NAMALWA (cell line): Measurements from ENCODE around the gene CMTM1.
A peak's percentile ranks its signal among the peaks of the same experiment; 100 is the strongest.

Experiments used
- DNase-seq: peaks from one replicate; pipeline ENCODE4 v3.0.0-alpha.2; 2015; ENCODE audit warnings: low spot score

CMTM1 gene, protein sequence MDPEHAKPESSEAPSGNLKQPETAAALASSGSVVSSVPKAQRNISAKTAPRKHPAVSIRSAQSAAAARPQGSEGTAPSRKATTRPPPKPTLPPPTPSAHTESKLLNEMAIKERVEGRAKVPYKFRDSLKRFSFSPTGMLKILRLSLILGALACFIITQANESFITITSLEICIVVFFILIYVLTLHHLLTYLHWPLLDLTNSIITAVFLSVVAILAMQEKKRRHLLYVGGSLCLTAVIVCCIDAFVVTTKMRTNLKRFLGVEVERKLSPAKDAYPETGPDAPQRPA

DNA sequence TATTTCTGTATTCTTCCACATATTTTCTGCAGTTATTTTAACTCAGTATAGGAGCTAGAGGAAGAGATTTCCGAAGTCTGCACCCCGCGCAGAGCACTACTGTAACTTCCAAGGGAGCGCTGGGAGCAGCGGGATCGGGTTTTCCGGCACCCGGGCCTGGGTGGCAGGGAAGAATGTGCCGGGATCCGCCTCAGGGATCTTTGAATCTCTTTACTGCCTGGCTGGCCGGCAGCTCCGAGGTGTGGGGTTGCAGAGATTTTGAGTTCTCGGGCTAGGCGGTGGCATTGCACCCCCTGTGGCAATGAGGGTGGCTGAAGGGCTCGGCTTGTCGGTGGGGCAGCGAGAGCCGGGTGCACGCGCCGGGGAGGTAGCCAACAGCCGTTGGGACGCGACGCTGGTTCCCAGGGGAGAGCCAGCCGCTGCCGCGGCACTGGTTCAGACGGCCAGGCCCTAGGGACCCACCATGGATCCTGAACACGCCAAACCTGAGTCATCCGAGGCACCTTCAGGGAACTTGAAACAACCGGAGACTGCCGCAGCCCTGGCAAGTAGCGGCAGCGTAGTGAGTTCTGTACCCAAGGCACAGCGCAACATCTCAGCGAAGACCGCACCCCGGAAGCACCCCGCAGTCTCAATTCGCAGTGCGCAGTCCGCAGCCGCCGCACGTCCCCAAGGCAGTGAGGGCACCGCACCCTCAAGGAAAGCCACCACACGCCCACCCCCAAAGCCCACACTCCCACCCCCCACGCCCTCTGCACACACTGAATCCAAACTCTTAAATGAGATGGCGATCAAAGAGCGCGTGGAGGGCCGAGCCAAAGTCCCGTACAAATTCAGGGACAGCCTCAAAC is at the start of gene CMTM1:
Gene CMTM1, plus strand, starts transcription at position 389 of the 851 bp plus-strand sequence. Its CDS starts 75 bp downstream, at position 464.
- no peak for DNase-seq

DNA sequence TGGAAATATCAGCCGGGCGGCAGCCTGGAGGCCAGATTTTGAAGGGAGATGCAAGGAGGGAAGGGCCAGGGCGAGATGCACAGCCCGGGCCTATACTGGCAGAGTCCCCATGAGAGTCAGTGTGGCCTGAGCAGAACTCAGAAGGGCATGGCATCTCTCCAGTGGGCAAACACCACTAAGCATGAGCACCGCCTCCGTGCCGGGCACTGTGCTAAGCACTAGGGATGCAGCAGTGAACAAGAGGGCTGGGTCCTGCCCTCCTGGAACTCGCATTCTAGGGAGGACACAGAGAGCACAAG is 49.8 kb upstream of the CMTM1 start:
- DNase-seq: no peak

DNA sequence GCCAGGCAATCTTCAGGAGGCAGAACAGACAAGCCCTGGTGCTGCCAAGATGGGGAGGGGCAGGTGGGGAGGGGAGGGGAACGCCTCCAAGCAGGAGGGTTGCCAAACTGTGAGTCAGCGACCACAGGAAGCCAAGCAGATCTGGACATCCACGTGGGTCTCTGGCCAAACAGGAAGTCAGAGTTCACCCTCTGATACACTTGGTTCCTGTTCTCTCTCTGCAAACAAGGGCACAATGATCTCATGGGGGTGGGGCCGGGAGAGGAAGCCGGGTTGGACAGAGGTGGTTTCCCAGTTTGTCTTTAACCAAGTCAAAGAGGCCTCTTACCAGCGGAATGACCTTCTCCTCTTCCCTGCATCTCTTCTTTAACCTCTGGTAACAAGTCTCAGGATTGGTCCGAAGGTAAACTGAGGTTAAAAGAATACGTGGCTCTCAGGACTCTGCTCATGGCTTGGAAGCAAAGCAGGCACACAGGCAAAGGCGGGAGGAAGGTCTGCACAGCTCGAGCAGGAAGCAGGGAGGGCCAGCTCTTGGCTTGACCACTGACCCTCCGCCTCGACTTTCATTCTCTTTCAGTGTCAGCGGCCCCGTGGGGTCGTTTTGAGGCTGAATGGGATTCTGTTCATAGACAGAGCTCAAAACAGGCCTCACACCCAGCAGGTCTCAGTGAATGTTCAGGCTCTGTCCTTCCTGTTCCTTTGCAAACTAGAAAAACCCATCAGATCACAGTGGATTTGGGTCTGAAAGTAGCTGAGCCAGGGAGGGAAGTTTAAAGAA is 49.2 kb upstream of the CMTM1 start:
- peak; percentile 91 for DNase-seq

DNA sequence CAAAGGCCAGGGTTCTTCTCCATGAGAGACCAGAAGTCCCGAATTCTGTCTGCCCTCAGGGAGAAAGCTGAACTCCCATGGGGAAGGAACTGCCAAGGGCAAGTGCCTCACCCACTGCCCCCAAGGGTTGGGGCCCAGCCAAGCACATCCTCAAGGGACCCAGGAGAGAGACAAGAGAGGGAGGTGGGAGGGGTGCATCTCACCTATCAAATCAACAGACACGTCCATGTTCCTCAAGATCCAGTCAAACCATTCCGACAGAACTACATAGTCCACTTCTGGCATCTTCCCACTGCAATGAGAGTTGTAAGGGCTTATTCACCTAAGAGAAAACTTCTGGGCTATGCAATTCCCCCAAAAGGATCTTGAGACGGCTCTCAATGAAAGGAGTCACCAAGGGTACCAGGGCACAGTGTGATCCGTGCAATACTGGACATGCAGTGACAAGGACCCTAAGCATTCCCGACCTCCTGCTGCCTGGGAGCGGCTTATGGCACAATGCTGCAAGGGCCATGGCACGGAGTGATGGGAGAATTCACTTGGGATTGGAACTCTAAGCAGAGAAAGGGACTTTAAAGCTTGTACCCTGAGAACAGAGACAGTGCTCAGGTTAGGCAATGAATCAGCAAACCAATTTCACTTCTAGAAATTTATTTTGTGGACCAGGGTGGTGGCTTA is 48.5 kb upstream of the CMTM1 start:
- no peak for DNase-seq

DNA sequence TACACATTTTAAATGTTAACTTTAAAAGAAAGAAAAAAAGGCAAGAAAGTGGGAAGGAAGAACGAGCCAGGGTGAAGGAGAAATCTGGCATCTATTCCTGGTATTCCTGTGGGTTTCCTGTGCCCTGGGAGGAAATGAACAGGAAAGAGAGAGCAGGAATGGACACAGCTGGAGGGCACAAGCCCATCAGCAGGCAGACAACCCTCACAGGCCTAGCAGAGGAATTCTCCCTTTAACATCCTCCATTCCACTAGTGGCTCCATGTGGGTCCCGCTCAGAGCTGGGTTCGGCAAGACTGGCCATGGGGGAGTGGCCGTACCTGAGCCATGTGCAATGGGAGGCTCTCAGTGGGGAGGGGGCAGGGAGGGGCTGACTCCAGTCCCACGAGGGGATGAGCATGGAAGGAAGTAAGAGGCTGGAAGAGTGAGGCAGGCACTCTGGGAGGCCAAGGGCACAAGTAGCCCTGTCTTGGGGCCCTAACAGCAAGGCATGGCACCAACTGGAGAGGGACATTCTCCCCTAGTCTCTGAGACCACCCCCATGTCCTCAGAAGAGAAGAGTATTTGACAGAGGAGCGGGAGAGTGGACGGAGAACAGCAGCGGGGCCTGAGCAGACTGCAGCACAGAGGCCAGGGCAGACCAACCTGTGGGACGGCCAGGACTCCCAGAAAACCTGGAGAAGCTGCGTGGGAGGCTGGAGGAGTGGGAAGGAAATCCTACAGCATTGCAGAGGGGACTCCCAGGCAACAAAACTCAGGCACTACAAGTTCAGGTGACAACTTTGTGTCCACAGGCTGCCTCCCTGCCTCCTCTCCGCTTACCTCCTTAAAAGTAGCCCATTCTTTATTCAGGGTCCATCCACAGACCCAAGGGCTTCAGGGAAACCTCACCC is 46.5 kb upstream of the CMTM1 start:
- DNase-seq: no peak

DNA sequence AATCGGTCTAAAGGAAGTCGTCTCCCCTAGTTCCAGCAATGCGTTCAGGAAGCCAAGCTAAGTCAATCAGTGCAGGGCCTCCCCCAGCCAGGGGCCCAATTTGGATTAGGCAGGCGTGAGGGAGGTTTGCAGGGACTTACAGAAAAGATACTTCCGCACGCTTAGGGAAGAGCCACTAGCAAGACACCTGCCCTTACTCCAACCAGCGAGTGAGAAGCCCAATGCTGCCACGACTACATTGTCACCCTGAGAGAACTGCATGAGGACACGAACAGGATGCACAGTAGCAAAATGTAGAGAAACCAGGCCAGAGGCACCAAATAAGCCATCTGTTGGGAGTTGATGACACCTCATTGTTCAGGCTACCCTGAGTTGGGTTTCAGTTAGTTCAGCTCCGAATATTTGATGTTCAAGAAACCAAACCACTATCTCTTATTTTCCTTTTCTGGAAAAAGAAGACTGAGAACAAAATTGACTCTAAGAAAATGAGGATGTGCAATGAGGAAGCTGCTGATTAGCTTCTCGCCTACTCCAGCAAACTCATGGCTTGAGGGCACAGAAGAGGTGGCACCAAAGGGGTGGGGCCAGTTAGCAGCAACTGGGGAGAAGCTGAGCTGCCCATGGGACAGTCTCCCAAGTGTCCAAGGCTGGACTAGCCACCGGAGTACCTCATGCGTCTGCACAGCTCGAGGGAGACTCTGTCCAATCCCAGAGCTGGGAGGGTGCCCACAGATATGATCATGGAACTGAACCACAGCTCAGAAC is 45.7 kb upstream of the CMTM1 start:
- peak; percentile 12 for DNase-seq

DNA sequence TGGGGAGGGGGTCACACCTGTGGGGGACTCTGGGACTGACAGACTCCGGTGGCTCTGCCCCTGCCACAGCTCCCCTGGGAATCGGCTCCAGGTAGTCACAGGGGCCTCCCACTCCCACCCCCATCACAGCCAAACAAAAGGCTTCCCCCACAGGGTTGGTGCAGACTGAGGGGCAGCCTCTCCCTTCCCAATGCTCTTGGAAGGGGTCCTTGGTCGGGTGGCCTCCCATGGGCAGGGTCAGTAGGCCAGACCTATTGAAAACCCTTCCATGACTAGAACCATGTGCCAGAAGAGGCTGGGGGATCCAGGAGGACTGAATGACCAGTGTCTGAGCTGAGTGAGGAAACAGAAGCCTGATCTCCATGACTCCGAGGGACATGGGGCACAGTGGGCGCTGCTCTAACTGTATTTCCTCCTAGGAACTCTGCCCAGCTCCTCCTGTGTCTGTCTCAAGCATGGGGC is 45.0 kb upstream of the CMTM1 start:
- DNase-seq: no peak

DNA sequence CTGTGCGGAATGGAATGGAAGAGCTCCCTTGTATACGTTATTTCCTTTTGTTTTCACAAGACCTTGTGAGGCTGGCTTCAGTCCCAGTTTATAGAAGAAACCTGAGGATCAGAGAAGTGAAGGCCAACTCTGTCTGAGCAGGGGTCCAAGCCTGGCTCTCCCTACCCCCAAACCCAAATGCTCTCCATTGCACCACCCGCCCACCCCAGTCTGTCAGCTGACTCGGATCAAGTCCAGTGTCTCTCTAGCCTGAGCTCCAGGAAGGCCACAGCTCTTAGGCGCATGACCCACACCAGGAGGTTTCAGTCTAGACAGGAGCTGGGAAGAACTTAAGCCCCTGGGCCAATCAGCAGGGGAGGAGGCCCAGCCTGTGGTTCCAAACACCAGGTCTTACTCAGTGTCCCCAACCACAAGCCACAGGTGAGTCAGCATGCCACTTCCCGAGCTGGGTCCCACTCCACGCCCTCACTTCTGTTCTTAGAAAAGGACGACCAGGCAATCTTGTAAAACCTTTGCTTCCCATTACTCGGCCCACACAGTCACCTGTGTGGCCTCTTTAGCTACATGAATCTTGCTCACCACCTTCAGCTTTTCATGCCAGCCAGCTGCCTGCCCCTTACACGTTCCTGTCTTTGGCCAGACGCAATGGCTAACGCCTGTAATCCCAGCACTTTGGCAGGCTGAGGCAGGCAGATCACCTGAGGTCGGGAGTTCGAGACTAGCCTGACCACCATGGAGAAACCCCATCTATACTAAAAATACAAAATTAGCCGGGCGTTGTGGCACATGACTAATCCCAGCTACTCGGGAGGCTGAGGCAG is 44.1 kb upstream of the CMTM1 start:
- DNase-seq: no peak

DNA sequence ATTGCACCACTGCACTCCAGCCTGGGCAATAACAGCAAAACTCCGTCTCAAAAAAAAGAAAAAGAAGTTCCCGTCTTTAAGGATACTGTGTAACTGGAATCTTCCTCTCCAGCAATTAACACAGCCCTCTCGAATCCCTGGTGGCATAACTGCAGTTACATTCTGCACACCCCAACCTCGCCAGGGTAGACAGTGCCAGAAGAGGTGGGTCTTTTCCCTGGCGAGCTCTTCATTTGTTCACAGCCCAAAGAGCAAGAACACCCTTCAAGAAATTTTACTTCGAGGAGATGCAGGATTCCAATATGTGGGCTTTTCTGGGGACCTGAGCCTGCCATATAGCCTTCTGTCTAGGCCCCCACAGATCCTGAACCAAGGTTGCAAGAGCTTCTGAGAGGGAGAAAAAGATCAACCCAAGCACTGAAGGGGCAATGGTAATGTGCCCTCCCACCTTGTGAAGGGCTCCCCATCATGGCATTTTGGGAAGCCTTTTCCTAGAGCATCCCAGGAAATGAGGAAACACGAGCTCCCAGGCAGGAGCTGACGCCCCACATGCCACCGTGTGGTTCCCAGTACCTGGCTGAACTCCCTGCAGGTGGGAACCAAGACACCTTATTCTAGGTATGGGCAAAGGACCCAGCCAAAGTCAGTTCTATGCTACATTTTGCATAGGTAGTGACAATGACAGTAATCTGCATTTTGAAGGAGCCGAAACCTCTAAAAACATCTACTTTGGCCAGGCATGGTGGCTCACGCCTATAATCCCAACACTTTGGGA is 43.2 kb upstream of the CMTM1 start:
- DNase-seq: no peak

DNA sequence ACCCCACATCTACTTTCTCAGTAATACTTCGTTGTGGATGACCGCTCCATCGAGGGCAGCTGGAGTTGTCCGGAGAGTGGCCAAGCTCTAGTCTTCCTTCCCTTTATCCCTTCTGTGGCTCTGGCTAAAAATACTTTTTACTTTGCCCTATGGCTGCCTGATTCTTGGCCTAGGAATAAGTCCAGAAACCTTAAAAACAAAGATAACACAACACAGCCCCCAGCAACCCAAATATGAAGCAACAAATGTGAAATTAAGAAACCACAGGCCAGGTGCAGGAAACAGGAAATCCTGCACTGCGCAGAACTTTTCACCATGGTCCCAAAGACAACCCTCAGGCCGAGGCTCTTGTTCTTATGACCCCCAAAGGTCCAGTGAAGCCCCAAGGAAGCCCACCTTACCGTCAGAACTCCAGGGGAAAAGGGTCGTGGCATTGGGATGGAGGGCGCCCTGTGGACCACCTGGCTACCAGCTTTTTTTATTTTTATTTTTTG is 42.3 kb upstream of the CMTM1 start:
- peak; percentile 77 for DNase-seq

DNA sequence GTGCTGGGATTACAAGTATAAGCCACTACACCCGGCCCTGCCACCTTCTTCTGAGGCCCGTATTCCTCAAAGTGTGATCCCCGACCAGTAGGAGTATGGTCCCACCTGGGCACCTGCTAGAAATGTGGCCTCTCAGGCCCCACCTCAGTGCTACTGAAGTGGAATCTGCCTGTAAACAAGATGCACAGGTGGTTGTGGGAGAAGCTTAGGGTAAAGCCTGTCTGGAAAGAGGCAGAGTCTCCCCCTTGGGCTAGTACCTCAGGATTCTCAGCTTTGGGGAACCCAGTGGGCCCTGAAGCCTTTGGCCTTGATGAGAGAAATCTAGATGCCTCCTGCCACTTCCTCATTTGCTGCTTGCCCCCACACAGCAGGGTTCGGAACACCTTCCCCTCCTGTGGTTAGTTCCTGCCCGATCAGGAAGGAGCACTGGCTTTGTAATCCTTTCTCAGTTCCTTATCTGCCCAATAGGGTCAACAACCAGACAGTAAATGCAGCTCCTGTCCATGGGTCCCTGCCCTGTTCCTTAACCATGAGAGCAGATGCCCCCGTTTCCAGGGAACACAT is 41.6 kb upstream of the CMTM1 start:
- DNase-seq: peak; percentile 79

DNA sequence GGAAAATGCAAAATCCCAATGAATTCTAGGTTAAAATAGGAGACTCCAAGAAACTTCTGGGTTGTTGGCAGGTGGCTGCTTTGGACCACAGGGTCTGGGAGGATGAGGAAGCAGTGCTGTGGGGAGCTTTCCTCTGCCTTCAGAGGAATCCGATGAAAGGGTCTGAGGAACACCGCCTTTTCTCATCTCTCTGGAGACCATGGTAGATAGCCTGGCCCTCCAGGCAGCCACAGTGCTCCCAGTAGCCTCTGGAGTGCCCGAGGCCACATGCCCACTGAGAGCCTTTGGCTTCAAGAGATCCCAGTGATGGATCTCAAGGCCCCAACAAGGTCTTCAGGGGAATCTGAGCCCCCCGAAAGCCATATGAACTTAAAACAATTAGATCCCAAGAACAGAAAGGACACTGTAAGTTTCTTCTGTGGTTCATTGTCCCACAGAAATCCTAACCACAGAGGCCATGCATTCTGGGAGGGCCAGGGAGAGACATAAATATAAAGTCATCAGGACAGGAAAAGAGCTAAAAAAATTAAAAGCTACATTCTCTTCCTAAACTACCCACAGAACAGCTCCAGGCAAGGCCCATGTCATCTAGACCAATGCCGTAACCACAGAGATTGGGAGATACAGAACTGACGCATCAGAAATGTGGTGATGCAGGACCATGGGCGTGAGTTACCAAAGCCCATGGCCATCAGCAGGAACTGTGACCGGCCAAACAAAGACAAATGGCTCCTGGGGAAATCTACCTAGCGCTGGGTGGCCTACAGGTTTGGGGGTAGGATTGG is 40.7 kb upstream of the CMTM1 start:
- no peak for DNase-seq

DNA sequence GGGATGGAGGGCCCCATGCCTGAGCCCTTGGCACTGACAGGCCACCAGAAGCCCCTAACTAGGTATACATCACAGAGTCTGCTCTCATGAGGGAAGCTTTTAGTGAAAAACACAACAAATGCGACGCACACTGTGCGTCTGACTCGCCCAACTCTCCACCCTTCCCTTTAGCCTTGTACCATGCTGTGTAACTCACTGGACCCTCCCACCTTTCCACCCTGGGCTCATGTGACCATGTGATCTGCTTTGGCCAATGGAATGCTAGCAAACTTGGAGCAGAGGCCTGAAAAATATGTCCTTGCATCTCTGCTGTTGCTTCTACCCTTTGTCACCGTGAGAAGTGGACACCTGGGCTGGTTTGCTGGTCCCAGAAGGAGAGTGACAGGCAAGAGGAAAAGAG is 37.9 kb upstream of the CMTM1 start:
- DNase-seq: no peak

DNA sequence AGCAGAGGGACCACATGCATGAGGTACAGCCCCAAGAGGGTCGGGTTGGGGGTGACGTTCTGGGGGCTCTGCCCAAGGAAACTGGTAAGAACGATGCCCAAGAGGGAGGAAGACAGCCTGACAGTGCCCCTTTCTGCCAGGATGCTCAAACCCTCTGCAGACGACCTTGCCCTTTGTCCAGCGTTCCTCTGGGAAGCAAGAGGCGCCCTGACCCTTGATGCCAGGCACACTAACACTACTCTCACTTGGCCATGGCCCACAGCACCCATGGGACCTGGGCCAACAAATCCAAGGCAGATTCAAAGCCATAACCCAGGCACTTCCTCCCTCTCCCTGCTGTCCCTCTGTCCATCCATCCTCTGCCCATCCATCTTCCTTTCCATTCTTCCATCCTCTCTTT is 36.8 kb upstream of the CMTM1 start:
- no peak for DNase-seq

DNA sequence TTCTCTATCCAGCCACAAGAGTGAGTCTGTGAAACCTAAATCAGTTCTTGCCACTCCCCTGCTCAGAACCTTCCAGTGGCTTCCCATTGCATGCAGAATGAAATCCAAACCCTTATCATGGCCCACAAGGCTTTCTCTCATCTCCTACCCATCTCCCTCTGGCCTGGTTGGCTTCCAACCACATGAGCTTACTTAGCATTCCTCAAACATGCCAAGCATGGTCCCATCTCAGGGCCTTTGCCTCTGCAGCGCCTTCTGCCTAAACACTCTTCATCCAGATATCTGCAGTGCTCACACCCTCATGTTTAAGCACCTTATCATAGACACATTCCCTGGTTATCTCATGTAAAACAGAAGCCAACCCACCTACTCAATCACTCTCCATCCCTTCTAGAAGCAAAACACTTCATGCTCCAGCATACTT is 31.9 kb upstream of the CMTM1 start:
- no peak for DNase-seq

DNA sequence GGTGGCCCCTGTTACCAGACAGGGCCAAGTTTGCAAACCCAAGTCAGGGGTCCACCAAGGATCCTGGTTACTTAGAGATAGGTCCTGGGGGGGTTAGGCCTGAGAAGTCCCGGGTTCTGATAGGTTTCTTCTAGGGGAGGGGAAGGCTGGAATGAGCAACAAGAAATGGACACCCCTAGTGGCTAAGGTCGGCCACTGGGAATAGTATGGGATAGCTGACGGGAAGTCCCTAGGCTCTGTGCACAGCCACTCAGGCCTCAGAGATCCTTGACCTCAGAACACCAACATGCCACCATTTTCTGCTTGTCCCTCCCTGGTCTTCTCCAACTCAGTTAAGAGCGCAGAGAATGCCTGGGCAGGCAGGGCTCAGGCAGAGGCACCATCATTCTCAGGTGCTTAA is 29.7 kb upstream of the CMTM1 start:
- DNase-seq: no peak

DNA sequence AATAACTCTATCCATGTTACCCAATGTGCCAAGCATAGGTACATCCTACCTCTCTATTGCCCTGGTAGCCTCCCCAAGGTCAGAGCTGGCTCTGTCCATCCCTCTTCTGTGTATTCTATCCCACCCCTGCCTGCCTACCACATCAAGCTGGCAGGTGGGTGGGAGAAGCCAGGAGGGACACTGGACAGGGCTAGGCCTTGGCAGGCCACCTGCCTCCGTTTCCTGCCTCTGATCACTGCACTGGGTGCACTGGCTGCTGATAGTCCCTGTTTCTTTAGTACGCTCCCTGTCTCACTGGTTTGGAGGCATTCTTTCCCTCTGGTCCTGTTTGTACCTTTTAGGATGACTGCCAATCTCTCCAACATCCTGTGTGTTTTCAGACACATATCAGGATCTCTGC is 29.0 kb upstream of the CMTM1 start:
- no peak for DNase-seq
